SK-N-SH treated with all-trans-retinoic acid at 6 μM for 48 hours (cell line): ENCODE data around the gene HOXC4.

Experiments used
- ATAC-seq: fragments of 200-7000 bp; cut with Tn5 transposase; 3 replicates; pipeline ENCODE4 v1.9.1; 2020; ENCODE audit warnings: mild to moderate bottlenecking, moderate library complexity
- CSDC2 ChIP-seq: fragments of 250-450 bp; sonication (Bioruptor Pico); IDR thresholded peaks from 2 replicates; pipeline ENCODE4 v1.5.0; 2020; ENCODE audit warnings: mild to moderate bottlenecking, moderate library complexity
- ESRRG ChIP-seq: fragments of 250-450 bp; sonication (Bioruptor Pico); IDR thresholded peaks from 2 replicates; pipeline ENCODE4 v1.6.1; 2021; ENCODE audit warnings: mild to moderate bottlenecking
- GLIS3 ChIP-seq: fragments of 250-450 bp; sonication (Bioruptor Pico); IDR thresholded peaks from 2 replicates; pipeline ENCODE4 v1.5.0; 2020; ENCODE audit warnings: mild to moderate bottlenecking, moderate library complexity
- RARB ChIP-seq: fragments of 250-450 bp; sonication (Bioruptor Pico); IDR thresholded peaks from 2 replicates; pipeline ENCODE4 v1.8.0; 2021; ENCODE audit warnings: mild to moderate bottlenecking, moderate library complexity
- SNAI2 ChIP-seq: fragments of 250-450 bp; sonication (Bioruptor Pico); IDR thresholded peaks from 2 replicates; pipeline ENCODE4 v1.5.0; 2020; ENCODE audit warnings: mild to moderate bottlenecking, moderate library complexity
- TCF4 ChIP-seq: fragments of 250-450 bp; sonication (Bioruptor Pico); IDR thresholded peaks from 2 replicates; pipeline ENCODE4 v1.8.0; 2021; ENCODE audit warnings: mild to moderate bottlenecking, moderate library complexity, borderline replicate concordance
- TOX ChIP-seq: fragments of 250-450 bp; sonication (Bioruptor Pico); IDR thresholded peaks from 2 replicates; pipeline ENCODE4 v1.8.0; 2021; ENCODE audit warnings: mild to moderate bottlenecking, moderate library complexity, borderline replicate concordance
- ZC3H10 ChIP-seq: fragments of 250-450 bp; sonication (Bioruptor Pico); IDR thresholded peaks from 2 replicates; pipeline ENCODE4 v1.5.1; 2021; ENCODE audit warnings: mild to moderate bottlenecking, moderate library complexity
- ZFP3 ChIP-seq: fragments of 250-450 bp; sonication (Bioruptor Pico); IDR thresholded peaks from 2 replicates; pipeline ENCODE4 v1.5.0; 2020; ENCODE audit warnings: mild to moderate bottlenecking, moderate library complexity
- ZFP30 ChIP-seq: fragments of 450-650 bp; formaldehyde crosslinking; IDR thresholded peaks from 2 replicates; pipeline ENCODE4 v1.5.0; 2022; ENCODE audit warnings: mild to moderate bottlenecking, moderate library complexity
- ZNF8 ChIP-seq: fragments of 450-650 bp; formaldehyde crosslinking; IDR thresholded peaks from 2 replicates; pipeline ENCODE4 v1.5.0; 2020; ENCODE audit warnings: mild to moderate bottlenecking, moderate library complexity
- TF ChIP-seq, protein P1 (sequence below): fragments of 250-450 bp; sonication (Bioruptor Pico); IDR thresholded peaks from 2 replicates; pipeline ENCODE4 v1.5.0; 2020; ENCODE audit warnings: mild to moderate bottlenecking, moderate library complexity
- TF ChIP-seq, protein P2 (sequence below): fragments of 250-450 bp; sonication (Bioruptor Pico); IDR thresholded peaks from 2 replicates; pipeline ENCODE4 v1.8.0; 2020; ENCODE audit warnings: mild to moderate bottlenecking, moderate library complexity, borderline replicate concordance
- TF ChIP-seq, protein P3 (sequence below): fragments of 250-450 bp; sonication (Bioruptor Pico); IDR thresholded peaks from 2 replicates; pipeline ENCODE4 v1.5.1; 2021; ENCODE audit warnings: mild to moderate bottlenecking, moderate library complexity
- TF ChIP-seq, protein P4 (sequence below): fragments of 250-450 bp; sonication (Bioruptor Pico); IDR thresholded peaks from 2 replicates; pipeline ENCODE4 v1.8.0; 2021; ENCODE audit warnings: low read depth, mild to moderate bottlenecking, moderate library complexity, borderline replicate concordance

HOXC4 gene

DNA sequence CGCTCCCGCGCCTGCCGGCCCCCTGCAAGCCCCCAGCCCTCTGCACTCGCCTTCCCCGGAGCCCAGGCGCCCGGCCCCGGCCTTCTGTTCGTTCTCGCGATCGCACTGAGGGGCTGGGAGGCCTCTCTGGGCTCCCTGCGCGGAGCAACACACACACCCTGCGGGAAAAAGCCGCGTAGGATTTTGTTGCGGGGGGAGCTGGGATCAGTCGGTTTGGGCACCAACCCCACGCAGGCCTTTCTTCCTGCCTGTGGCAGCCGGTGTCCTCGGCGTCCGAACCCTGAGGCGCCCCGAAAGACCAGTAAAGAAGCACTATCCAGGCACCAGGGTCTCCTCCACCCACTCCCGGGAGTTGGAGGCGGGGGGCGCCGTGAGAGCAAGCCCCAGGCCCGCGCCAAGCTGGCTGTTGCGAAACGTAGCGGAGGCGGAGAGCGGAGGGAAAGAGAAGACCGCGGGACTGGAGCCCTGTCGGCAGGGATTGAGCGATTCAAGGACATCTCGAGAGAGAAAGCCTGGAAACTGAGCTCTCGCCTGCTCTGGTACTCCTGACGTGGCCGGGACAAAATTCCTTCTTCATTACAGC lies 22.7 kb upstream of the HOXC4 start:
- TF ChIP-seq, protein P1, sequence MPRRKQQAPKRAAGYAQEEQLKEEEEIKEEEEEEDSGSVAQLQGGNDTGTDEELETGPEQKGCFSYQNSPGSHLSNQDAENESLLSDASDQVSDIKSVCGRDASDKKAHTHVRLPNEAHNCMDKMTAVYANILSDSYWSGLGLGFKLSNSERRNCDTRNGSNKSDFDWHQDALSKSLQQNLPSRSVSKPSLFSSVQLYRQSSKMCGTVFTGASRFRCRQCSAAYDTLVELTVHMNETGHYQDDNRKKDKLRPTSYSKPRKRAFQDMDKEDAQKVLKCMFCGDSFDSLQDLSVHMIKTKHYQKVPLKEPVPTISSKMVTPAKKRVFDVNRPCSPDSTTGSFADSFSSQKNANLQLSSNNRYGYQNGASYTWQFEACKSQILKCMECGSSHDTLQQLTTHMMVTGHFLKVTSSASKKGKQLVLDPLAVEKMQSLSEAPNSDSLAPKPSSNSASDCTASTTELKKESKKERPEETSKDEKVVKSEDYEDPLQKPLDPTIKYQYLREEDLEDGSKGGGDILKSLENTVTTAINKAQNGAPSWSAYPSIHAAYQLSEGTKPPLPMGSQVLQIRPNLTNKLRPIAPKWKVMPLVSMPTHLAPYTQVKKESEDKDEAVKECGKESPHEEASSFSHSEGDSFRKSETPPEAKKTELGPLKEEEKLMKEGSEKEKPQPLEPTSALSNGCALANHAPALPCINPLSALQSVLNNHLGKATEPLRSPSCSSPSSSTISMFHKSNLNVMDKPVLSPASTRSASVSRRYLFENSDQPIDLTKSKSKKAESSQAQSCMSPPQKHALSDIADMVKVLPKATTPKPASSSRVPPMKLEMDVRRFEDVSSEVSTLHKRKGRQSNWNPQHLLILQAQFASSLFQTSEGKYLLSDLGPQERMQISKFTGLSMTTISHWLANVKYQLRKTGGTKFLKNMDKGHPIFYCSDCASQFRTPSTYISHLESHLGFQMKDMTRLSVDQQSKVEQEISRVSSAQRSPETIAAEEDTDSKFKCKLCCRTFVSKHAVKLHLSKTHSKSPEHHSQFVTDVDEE (CRISPR knock-in tag) = no peak
- TF ChIP-seq ZNF8 (no peak), TCF4 (CRISPR knock-in tag) (no peak), TOX (CRISPR knock-in tag) (no peak), ZC3H10 (CRISPR knock-in tag) (no peak), SNAI2 (CRISPR knock-in tag) (no peak), ZFP30 (CRISPR knock-in tag) (no peak)
- TF ChIP-seq, protein P2, sequence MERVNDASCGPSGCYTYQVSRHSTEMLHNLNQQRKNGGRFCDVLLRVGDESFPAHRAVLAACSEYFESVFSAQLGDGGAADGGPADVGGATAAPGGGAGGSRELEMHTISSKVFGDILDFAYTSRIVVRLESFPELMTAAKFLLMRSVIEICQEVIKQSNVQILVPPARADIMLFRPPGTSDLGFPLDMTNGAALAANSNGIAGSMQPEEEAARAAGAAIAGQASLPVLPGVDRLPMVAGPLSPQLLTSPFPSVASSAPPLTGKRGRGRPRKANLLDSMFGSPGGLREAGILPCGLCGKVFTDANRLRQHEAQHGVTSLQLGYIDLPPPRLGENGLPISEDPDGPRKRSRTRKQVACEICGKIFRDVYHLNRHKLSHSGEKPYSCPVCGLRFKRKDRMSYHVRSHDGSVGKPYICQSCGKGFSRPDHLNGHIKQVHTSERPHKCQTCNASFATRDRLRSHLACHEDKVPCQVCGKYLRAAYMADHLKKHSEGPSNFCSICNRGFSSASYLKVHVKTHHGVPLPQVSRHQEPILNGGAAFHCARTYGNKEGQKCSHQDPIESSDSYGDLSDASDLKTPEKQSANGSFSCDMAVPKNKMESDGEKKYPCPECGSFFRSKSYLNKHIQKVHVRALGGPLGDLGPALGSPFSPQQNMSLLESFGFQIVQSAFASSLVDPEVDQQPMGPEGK (CRISPR knock-in tag) = no peak
- TF ChIP-seq, protein P3, sequence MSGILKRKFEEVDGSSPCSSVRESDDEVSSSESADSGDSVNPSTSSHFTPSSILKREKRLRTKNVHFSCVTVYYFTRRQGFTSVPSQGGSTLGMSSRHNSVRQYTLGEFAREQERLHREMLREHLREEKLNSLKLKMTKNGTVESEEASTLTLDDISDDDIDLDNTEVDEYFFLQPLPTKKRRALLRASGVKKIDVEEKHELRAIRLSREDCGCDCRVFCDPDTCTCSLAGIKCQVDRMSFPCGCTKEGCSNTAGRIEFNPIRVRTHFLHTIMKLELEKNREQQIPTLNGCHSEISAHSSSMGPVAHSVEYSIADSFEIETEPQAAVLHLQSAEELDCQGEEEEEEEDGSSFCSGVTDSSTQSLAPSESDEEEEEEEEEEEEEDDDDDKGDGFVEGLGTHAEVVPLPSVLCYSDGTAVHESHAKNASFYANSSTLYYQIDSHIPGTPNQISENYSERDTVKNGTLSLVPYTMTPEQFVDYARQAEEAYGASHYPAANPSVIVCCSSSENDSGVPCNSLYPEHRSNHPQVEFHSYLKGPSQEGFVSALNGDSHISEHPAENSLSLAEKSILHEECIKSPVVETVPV (CRISPR knock-in tag) = no peak
- TF ChIP-seq, protein P4, sequence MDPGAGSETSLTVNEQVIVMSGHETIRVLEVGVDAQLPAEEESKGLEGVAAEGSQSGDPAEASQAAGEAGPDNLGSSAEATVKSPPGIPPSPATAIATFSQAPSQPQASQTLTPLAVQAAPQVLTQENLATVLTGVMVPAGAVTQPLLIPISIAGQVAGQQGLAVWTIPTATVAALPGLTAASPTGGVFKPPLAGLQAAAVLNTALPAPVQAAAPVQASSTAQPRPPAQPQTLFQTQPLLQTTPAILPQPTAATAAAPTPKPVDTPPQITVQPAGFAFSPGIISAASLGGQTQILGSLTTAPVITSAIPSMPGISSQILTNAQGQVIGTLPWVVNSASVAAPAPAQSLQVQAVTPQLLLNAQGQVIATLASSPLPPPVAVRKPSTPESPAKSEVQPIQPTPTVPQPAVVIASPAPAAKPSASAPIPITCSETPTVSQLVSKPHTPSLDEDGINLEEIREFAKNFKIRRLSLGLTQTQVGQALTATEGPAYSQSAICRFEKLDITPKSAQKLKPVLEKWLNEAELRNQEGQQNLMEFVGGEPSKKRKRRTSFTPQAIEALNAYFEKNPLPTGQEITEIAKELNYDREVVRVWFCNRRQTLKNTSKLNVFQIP (CRISPR knock-in tag) = no peak
- ATAC-seq = no peak

DNA sequence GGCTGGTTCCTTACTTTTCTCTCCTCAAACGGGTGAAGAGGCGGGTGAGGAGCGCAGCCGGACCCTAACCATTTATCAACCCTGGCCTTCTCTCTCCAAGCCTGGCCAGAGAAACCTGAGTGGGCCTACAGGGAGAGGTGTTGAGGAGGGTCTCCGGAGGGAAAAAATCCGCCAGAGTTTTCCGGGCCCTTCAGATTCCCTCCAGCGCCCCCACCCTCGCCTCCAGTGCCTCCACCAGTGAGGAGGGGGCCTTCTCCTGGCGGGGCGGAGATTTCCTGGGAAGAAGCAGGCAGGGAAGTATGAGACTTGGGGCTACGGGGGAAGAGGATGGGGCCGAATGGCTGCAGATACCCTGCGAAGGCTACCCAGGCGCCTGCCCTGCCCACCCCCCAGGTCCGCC lies 22.2 kb upstream of the HOXC4 start:
- no peak for ATAC-seq
- TF ChIP-seq CSDC2 (CRISPR knock-in tag) = no peak

DNA sequence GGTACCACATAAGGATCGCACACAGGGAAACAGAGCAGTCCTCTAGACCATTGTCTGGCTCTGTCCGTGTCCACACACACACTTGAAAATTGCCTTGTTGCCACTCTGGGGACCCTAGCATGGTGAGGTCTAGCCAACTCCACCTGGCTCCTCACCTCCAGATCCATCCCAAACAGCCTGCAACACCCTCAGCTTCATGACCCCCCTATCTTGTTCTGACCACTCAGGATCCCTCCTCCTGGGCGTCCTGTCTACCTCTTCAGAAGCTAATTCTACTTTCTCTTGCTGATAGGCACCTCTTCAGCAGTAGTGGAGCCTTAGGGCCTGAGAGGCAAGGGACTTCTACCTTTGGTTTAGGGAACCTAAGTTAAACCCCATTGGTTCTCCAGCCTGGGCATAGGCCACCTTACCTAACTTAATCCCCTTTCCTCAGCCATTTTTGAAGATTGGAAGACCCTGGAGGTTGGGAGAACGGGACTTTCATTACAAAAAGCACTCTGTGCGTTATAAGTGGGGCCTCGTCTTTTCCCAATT lies 21.5 kb upstream of the HOXC4 start:
- ATAC-seq = no peak
- TF ChIP-seq RARB (CRISPR knock-in tag) (no peak), ESRRG (CRISPR knock-in tag) (no peak), ZFP3 (CRISPR knock-in tag) (no peak), TOX (CRISPR knock-in tag) (no peak), TCF4 (CRISPR knock-in tag) (no peak)

DNA sequence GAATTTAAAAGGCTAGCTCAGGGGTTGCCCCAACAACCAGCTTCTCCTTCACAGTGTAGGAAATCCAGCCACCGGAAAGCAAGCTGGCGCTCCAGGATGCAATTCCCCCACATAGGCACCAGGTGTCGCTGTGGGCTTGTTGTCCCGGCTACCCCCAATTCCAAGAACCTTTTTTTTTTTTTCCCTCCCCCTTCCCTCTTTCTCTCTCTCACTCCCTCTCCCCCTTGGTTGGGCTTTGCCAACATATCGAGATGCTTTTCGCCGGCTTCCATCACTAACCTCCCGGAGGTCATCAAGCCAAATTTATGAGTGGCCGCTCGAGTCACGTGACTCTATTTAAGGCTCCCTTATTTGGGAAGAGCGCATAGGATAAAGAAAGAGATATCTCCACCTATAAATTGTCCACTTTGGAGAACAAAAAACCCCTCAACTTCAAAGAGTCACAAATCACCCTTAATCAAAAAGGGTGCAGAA lies 21.0 kb upstream of the HOXC4 start, which contains the start of gene HOXC5:
Gene HOXC5, plus strand, starts transcription at position 424 of the 474 bp plus-strand sequence. CDS start 73 bp downstream, outside the sequence.
- peak; percentile 40 for ATAC-seq
- TF ChIP-seq, protein P1 (CRISPR knock-in tag) = 0 out of 2 replicates have a peak, but pooled peaks have one; percentile 45
- TF ChIP-seq GLIS3 (CRISPR knock-in tag) = no peak
